ENCODE data around the gene SNRPE. TPM values are rescaled to one million over a fixed set of nuclear protein-coding genes. Genes with fewer than 3 reads are reported as not detected.

SNRPE gene
- polyA plus RNA-seq, 3 donors, result 235 to 285 (median 258) TPM

DNA sequence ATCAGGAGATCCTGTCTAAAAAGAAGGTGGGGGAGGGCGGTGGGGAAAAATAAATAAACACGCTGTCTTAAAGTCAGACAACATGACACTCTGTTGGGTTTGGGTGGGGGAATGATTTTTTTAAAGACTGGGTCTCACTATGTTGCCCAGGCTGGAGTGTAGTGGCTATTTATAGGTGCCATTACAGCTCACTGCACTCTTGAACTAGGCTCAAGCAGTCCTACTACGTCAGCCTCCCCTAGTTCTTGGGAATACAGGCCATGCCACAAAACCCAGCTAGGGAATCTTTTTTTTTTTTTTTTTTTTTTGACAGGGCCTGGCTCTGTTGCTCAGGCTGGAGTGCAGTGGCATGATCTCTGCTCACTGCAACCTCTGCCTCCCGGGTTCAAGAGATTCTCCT lies 2.4 kb upstream of the SNRPE start:
- DNase-seq, result no peak

DNA sequence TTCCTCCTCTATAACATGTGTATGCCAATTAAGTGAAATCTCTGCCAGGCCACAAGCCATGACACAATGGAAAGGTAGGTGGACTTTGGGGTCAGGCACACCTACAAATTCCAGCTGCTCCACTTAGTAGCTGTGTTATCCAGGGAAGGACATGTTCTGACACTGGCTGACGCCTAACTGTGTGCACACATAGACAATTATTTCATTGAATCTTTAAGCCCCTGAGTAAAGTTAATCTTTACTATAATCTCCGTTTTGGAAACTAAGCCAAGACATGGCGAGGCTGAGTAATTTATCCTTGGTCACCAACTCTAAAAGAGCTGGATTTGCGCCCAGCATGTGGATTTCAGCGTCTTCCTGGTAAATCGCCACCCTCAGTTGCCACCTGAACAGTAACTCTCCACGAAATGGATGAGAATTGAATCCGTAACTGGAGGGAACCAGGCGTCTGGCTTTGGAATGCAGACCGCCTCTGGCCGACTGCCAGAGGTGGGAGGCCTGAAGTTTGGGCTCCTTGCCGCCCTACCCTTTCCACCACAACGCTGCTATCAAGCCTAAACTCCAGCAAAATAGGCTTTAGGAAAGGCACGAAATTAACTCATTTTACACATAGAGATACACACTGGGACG lies 888 bp upstream of the SNRPE start:
- no peak for DNase-seq

DNA sequence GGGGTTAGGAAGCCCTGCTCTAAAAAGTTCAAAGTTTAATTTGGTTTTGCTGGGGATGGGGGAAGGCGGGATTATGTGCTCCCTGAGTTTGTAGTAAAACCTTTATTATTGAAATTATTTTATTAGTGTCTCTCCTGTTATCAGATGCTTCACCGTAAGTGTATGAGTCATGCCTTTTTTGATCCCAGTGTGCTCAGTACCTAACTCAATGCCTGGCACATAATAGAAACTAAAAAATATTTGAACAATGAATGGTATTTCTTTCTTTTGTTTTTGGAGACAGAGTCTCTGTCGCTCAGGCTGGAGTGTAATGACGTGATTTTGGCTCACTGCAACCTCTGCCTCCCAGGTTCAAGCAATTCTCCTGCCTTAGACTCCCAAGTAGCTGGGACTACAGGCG lies 6.4 kb downstream of the SNRPE start:
- DNase-seq, result no peak

DNA sequence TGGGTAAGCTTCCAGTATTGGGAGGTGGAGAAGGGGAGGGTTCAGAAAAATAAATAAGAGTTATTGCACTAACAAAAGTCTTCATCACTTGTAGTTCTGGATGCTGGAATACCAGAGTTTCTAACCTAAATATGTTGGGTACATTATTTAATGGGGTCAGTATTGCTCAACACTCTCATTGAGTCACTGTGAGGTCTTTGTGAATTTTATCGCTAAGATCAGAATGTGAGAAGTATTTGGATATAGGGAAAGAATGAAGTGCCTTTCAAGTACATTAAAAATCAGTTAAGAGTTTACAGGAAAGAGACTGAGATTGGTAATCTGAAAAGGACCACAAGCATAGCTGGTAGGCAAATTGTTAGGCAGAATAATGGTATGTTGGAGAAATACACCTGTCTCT lies 8.8 kb downstream of the SNRPE start:
- DNase-seq, result no peak

DNA sequence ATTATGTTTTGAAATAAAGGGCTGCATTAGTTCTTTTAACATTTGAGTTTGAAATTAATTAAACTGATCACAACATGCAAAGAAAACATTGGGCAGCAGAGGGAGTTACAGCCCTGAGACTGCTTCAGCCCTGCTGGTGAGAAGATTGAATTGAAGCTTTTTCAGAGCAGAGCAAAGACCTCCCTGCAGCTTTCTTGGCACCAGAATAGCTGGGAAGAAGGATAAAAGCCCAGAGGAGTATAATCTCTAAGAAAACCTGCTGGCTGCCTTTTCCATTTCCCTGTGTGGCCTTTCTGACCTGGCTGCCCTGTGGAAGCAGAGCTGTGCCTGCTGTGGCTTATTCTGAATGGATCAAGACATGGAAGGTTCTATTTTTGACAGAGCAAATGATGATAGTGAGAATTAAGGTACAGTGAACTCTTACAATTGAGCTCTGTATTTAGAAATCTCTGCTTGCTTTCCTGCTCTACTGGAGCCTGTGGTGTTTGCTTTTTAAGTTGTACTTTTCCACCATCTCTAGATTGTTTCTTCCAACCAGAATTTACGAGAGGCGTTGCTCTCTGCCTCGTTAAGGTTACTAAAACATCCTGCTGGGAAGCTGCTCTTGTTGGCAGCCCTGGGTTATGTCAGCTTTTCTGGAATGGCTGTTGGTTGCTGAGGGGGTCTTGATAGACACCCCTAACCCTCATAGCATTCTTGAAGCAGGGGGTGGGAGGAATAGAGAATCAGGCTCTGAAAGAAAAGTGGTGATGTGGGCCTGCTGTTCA lies 9.9 kb downstream of the SNRPE start:
- peak; percentile 66 for DNase-seq

DNA sequence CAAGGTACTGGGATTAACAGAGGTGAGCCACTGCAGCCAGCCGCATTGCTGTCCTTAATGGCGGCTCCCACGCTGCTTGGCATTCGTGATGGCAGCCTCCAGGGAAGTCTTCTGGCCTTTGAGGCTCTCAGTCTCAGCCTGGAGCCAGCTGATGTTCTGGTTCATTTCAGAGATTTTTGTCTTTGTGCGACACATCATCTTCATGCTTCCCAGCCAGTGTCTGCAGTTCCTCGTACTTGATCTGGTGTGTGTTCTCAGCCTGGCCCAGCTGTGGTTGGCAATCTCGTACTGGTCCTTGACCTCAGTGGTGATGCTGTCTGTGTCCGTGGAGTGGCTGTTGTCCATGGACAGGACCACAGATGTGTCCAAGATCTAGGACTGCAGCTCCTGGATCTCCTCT lies 11.7 kb downstream of the SNRPE start:
- DNase-seq, result no peak

DNA sequence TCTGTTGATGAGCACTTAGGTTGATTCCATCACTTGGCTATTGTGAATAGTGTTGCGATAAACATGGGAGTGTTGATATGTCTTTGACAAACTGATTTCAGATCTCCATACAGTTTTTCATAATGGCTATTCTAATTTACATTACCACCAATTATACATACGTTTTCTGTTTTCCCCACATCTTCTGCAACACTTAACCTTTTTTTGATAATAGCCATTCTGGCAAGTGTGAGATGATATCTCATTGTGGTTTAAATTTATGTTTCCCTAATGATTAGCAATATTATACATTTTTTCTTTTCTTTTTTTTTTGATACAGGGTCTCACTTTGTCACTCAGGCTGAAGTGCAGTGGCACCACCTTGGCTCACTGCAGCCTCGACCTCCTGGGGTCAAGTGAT lies 17.0 kb downstream of the SNRPE start:
- DNase-seq, result no peak

DNA sequence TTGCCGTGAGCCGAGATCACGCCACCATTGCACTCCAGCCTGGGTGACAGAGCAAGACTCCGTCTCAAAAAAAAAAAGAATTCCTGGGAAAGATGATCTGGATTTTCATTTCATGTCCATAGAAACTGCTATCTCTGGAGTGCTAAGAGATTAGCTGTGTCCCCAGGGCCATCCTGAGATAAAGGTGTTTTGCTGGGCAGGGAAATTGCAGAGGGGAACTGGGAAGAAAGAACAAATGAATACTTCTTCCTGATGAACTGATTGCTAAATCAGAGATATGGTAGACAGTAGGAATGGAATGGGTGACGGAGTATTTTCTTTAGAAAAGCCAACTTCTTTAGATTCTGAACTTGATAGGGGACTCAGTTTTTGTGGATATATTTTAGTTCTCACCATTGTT lies 19.2 kb downstream of the SNRPE start:
- no peak for DNase-seq

DNA sequence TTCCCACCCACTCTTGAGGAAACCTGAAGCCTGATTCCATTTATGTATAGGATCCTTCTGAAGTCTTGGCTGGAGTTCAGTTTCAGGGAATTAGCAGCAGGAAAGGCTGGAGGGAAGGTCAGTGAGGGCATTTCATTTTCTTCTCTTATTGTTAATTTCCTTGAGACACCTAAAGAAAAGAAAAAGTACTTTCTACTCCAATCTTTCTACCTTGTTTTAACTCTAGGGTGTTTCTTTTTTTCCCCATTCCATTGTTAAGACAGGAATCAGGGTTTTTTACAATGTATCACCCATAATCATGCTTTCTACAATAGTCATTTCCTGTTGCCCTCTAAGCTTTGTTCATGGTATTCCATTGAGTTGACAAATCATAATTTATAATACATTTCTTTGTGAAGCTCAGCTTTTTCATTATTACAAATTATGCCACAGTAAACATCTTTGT lies 27.4 kb downstream of the SNRPE start:
- DNase-seq, result no peak

DNA sequence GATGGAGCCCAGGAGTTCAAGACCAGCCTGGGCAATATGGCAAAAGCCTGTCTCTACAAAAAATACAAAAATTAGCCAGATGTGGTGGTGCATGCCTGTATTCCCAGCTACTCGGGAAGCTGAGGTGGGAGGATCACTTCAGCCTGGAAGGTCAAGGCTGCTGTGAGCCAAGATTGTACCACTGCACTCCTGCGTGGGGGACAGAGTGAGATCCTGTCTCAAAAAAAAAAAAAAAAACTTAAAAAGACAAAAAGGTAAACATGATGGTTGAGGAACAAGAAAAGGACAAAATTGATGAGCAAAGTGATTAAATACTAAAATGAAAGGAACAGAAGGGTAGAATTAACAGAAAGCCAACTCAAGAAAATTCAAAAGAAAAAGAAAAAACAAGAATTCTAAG lies 30.6 kb downstream of the SNRPE start:
- DNase-seq, result no peak

DNA sequence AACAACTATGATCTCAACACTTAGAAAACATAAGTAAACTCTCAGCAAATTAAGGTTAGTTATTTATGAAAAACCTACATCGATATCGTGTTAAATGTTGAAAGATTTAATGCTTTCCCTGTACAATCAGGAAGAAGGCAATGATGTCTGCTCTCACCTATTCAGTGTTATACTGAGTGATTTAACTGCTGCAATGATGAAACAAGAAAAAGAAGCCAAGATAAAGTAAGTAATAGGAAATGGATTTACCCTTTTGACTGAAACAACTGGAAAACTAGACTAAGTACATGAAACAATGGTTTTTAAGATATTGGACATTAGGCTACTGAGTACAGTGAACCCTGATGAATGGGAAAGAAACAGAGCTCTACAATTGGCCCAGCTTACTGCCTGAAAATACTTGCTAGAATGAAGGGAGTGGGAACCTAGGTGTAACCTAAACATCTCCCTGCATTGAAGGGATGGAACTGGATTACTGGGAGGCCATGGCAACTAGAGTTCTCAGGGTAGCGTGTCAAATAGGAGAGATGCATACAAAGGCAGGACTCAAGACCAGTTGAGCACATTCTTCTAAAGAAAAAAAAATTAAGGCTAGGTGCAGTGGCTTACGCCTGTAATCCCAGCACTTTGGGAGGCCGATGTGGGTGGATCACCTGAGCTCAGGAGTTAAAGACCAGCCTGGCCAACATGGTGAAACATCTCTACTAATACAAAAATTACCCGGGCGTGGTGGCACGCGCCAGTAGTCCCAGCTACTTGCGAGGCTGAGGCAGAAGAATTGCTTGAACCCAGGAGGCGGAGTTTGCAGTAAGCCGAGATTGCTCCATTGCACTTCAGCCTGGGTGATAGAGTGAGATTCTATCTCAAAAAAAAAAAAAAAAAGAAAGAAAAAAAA lies 37.3 kb downstream of the SNRPE start:
- no peak for DNase-seq

DNA sequence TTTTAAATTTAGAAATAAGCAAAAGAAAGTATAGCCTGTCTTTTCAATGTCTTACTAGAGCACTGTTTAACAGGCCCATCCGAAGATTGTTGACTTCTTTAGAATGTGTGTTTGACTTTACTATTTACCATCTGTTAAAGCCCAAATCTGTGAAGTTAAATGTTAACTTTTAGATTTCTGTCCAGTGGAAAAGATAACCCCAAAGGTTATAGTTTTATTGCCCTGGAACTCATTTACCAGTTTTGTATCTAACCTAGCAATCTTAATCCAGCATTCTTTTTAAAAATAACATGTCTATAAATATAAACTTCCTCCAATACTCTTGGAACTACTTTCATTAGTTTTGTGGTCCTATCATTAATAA lies 37.9 kb downstream of the SNRPE start:
- no peak for DNase-seq

DNA sequence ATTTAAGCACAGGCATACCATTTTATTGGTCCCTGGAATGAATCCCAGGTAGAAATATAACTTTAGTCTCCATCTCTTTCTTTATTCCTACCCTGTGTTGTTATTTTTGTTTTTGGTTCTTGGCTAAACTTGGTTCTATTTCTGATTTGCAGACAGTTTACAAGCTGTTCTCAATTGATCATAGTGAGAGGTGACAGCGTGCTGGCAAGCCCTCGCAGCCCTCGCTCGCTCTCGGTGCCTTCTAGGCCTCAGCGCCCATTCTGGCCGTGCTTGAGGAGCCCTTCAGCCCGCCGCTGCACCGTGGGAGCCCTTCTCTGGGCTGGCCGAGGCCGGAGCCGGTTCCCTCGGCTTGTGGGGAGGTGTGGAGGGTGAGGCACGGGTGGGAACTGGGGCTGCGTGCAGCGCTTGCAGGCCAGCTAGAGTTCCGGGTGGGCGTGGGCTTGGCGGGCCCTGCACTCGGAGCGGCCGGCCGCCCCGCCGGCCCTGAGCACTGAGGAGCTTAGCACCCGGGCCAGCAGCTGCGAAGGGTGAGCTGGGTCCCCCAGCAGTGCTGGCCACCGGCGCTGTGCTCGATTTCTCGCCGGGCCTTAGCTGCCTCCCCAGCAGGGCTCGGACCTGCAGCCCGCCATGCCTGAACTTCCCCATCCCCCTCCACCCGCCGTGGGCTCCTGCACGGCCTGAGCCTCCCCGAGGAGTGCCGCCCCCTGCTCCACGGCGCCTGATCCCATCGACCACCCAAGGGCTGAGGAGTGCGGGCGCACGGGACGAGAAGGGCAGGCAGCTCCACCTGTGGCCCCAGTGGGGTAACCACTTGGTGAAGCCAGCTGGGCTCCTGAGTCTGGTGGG lies 38.7 kb downstream of the SNRPE start:
- no peak for DNase-seq

DNA sequence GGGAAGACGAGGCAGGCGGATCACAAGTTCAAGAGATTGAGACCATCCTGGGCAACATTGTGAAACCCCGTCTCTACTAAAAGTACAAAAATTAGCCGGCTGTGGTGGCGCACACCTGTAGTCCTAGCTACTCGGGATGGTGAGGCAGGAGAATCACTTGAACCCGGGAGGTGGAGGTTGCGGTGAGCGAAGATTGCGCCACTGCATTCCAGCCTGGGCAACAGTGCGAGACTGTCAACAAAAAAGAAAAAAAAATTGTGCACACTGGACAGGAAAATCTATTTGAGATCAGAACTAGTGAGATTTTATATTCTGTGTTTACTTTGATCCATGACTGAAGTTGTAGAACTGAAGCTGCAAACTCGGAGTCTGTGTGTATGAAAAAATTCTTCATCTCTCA lies 40.2 kb downstream of the SNRPE start:
- no peak for DNase-seq

DNA sequence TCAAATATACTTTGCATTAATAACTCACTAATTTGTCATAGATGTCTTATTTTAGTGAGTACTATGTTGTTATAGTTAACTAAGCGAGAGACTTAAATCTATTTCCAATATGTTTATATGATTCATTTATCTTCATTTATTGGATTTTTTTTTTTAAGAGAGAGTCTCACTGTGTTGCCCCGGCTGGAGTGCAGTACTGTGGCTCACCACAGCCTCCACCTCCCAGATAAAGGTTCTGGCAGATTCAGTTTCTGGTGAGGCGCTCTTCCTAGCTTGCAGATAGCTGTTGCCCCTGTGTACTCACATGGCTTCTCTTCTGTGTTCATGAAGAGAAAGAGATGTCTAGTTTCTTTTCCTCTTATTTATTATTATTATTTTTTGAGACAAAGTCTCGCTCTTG lies 43.9 kb downstream of the SNRPE start:
- no peak for DNase-seq

DNA sequence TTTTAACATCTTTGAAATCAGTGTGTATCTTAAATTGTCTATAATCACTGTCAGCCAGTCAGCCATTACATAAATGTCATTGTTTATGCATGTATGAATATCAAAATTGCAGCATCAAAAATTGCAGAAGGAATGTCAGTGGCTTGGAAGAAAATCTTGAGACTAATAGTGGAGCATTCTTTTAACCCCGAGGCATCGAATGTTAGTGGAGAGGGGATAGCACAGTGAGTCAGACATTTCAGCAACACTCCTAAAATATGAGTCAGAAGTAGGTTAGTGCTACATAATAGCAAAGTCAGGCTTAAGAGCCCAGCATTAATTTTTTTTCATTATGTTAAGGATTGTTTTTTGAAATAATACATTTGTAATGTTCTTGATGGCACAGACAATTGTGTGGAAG lies 45.5 kb downstream of the SNRPE start:
- no peak for DNase-seq

DNA sequence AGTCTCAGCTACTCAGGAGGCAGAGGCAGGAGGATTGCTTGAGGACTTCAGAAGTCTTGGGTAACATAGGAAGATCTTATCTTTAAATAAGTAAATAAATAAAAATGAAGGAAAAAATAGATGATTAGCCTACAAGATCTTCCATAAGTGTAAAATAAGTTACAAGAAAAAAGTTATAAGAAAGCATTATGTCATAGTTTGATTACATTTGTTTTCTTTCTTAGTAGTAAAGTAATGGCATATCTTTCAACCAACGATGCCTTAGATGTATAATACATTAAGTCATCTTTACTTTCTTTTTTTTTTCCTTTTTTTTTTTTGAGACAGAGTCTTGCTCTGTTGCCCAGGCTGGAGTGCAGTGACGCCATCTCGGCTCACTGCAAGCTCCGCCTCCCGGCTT lies 46.5 kb downstream of the SNRPE start:
- no peak for DNase-seq

DNA sequence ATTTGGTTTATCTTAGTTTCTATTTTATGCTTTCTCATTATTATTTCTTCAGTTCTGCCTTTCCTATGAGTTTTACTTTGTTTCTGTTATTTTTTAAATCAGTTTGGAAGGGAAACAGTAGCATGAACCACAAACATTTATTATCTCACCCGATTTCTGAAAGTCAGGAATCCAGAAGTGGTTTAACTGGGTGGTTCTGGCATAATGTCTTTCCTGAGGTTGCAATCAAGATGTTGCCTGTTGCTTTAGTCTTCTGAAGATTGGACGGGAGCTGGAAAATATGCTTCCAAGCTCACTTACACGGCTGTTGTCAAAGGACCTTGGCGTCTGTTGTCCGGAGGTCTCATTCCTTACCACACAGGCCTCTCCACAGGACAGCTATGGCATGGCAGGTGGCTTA lies 50.4 kb downstream of the SNRPE start:
- no peak for DNase-seq

DNA sequence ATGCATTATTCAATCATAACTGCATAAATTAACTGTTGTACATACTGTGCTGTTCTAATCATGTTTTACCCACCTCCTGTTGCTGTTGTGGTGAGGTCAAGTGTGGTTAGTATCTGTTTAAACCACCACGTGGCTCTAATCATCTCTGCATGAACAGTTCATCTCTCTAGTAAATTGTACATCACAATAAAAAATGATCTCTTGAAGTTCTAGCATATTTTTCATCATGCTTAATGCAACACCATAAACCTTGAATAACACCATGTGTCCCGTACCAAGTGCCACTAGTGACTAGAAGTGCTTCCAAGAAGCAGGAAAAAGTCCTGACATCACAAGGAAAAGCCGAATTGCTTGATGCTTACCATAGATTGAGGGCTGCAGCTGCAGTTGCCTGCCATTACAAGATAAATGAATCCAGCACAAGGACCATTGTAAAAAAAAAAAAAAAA lies 51.7 kb downstream of the SNRPE start:
- no peak for DNase-seq

DNA sequence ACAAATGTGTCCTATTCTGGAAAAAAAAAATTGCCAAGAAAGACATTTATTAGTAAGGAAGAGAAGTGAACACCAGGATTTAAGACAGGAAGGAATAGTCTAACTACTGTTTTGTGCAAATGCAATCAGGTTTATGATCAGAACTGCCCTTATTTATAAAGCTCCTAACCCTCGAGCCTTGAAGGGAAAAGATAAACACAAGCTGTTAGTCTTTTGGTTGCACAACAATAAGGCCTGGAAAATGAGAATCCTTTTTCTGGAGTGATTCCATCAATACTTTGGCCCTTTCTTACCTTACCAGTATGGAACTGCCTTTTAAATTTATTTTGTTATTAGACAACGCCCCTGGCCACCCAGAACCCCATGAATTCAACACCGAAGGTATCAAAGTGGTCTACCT lies 52.9 kb downstream of the SNRPE start:
- DNase-seq, result no peak

DNA sequence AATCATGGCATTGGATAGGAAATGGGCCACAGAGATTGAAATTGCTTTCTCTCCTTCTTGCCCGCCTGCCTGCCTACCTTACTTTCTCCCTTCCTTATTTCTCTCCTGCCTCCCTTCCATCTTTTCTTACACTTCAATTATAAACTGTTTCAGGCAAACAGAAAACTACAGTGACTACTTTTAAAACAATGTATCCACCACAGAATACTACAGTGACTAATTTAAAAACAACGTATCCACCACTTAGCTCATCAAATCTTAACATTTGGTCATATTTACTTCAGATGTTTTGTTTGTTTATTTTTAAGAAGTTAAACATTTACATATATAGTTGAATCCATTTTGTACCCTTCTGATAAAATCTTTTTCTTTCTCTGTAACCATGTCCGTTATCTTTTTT lies 54.4 kb downstream of the SNRPE start:
- no peak for DNase-seq

DNA sequence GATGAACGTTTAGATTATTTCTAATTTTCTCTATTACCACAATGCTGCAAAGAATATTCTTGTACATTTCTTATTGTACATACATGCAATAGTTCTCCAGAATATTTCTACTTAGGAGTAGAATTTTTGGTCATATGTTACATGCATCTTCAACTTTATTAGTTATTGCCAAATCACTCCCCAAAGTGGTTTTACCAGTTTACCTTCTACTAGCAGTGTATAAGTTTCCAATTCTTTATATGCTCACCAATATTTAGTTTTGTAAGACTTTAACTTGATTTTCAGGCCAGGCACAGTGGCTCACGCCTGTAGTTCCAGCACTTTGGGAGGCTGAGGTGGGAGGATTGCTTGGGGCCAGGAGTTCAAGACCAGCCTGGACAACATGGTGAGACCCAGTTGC lies 55.4 kb downstream of the SNRPE start:
- no peak for DNase-seq

Measured in renal pelvis (tissue), 4 donors.